Subcutaneous adipose tissue (tissue), 4 donors: Measurements from ENCODE around the gene CFAP99. TPM values are rescaled to one million over a fixed set of nuclear protein-coding genes. Genes with fewer than 3 reads are reported as not detected.

Experiments
- CTCF ChIP-seq: fragments of 450-650 bp; IDR thresholded peaks from one replicate; pipeline ENCODE4 v1.5.1; 2016; ENCODE audit warnings: low read depth, mild to moderate bottlenecking, control low read depth, antibody characterized with exemption, moderate library complexity
- total RNA-seq, 4 donors: library from RNA; depleted of rRNA; stranded (reverse); fragments of >200 nt; gene quantifications; one replicate each; pipeline ENCODE4 v1.1.0, GENCODE V29; 2016

CFAP99 gene
- total RNA-seq, 4 donors from 2014 or later, result not detected

- TF ChIP-seq CTCF, result no peak
Measured at GRCh38 chr4:2426711-2427275, 8.0 kb downstream of the CFAP99 start.

GRCh38 chr4:2427383-2428334 lies 8.9 kb downstream of the CFAP99 start:
- TF ChIP-seq CTCF, result no peak

- TF ChIP-seq CTCF, result no peak
Measured at GRCh38 chr4:2428496-2429213, 9.9 kb downstream of the CFAP99 start.

- TF ChIP-seq CTCF, result no peak
Measured at GRCh38 chr4:2432004-2432403, 13.2 kb downstream of the CFAP99 start.

GRCh38 chr4:2432991-2433530 lies 14.3 kb downstream of the CFAP99 start:
- no peak for TF ChIP-seq CTCF

- TF ChIP-seq CTCF, result no peak
Measured at GRCh38 chr4:2433609-2434350, 15.0 kb downstream of the CFAP99 start.
